SK-N-SH (cell line): ENCODE measurements around the gene SPINT4. TPM values are rescaled to one million over a fixed set of nuclear protein-coding genes. Genes with fewer than 3 reads are reported as not detected.
"Not testable (repeated sequence)": the region's sequence is repeated elsewhere in the genome, so short reads cannot be mapped to it uniquely, and the experiment has no call there.

ENCODE experiments used
- CTCF ChIA-PET: fragments of 300-600, 350-600 bp; formaldehyde crosslinking; extraction: SDS; loops from one replicate; lab custom pipeline; 2021; lab: Yijun Ruan, JAX
- POLR2A ChIA-PET: fragments of 350-600 bp; sonication (Branson Sonifier 250); formaldehyde crosslinking; extraction: SDS; loops from one replicate; lab custom pipeline; 2020; ENCODE audit warnings: antibody characterized with exemption, inconsistent platforms; lab: Yijun Ruan, JAX
- DNase-seq: peaks from one replicate; pipeline ENCODE4 v3.0.0; 2012
- H2AFZ ChIP-seq: fragments of 200-600 bp; sonication (generic); 2 replicates; pipeline ENCODE4 v1.8.1; 2016; ENCODE audit warnings: antibody characterized with exemption, mild to moderate bottlenecking, low read depth
- H3F3A ChIP-seq: fragments of 200-600 bp; sonication (generic); replicated peaks from 2 replicates; pipeline ENCODE3; 2016; ENCODE audit warnings: antibody characterized with exemption, mild to moderate bottlenecking; ENCODE audit not compliant: insufficient read depth
- H3K27ac ChIP-seq, 2 experiments: fragments of 200-500 bp in 1 of 2; fragments of 200-600 bp in 1 of 2; sonication (Bioruptor generic) in 1 of 2; sonication (generic), shearing (Covaris generic) in 1 of 2; 2 replicates each; pipeline versions ENCODE4 v1.5.1 to v1.6.1; 2014 to 2016; ENCODE audit warnings: low read depth in 2 of 2, inconsistent platforms in 1 of 2, low read length in 1 of 2, mild to moderate bottlenecking in 1 of 2, mixed read lengths in 1 of 2
- H3K27me3 ChIP-seq: fragments of 200-600 bp; sonication (generic), shearing (Covaris generic); 2 replicates; pipeline ENCODE4 v1.6.1; 2016; ENCODE audit warnings: mixed run types; ENCODE audit not compliant: insufficient read depth
- H3K36me3 ChIP-seq, 2 experiments: fragments of 200-500 bp in 1 of 2; fragments of 200-600 bp in 1 of 2; sonication (Bioruptor generic) in 1 of 2; sonication (generic) in 1 of 2; replicated peaks in 1 of 2; 2 replicates each; pipeline versions ENCODE3 to v1.5.1; 2014 to 2016; ENCODE audit warnings: low read length in 1 of 2, mild to moderate bottlenecking in 1 of 2; ENCODE audit not compliant: insufficient read depth in 2 of 2, control insufficient read depth in 1 of 2
- H3K4me1 ChIP-seq, 2 experiments: fragments of 200-500 bp in 1 of 2; fragments of 200-600 bp in 1 of 2; sonication (Bioruptor generic) in 1 of 2; sonication (generic), shearing (Covaris generic) in 1 of 2; 2 replicates each; pipeline versions ENCODE4 v1.5.1 to v1.6.1; 2014 to 2016; ENCODE audit warnings: low read depth in 1 of 2, low read length in 1 of 2, mixed run types in 1 of 2; ENCODE audit not compliant: insufficient read depth in 2 of 2, control insufficient read depth in 1 of 2
- H3K4me2 ChIP-seq: fragments of 200-600 bp; sonication (generic), shearing (Covaris generic); 2 replicates; pipeline ENCODE4 v1.6.1; 2017; ENCODE audit warnings: mixed run types
- H3K4me3 ChIP-seq, 2 experiments: fragments of 200-500 bp in 1 of 2; fragments of 200-600 bp in 1 of 2; sonication (Bioruptor generic) in 1 of 2; sonication (generic), shearing (Covaris generic) in 1 of 2; 2 replicates each; pipeline versions ENCODE4 v1.5.1 to v1.8.1; 2014 to 2016; ENCODE audit warnings: low read depth in 2 of 2, inconsistent platforms in 1 of 2, low read length in 1 of 2, mild to moderate bottlenecking in 1 of 2, mixed read lengths in 1 of 2, moderate library complexity in 1 of 2
- H3K79me2 ChIP-seq: fragments of 200-600 bp; sonication (generic); 2 replicates; pipeline ENCODE4 v1.8.1; 2017; ENCODE audit warnings: mild to moderate bottlenecking; ENCODE audit not compliant: insufficient read depth
- H3K9ac ChIP-seq: fragments of 200-600 bp; sonication (generic); 2 replicates; pipeline ENCODE4 v1.6.1; 2017; ENCODE audit warnings: mixed run types
- H3K9me2 ChIP-seq: fragments of 200-600 bp; sonication (generic); 2 replicates; pipeline ENCODE4 v1.6.1; 2017; ENCODE audit warnings: mixed run types
- H3K9me3 ChIP-seq: fragments of 200-600 bp; sonication (generic); 2 replicates; pipeline ENCODE4 v1.6.1; 2017; ENCODE audit warnings: mixed run types, mild to moderate bottlenecking, moderate library complexity
- H4K20me1 ChIP-seq: fragments of 200-600 bp; sonication (generic); 2 replicates; pipeline ENCODE4 v1.6.1; 2017; ENCODE audit warnings: mild to moderate bottlenecking, mixed run types; ENCODE audit not compliant: insufficient read depth
- CTCF ChIP-seq: fragments of 200-600 bp; sonication (generic); IDR thresholded peaks from 2 replicates; pipeline ENCODE4 v1.6.1; 2017; ENCODE audit warnings: antibody characterized with exemption, mild to moderate bottlenecking, moderate library complexity
- JUND ChIP-seq: IDR thresholded peaks from 2 replicates; pipeline ENCODE4 v1.4.0; 2012
- NRF1 ChIP-seq: IDR thresholded peaks from 2 replicates; pipeline ENCODE4 v1.6.1; 2012; ENCODE audit warnings: low read depth, mild to moderate bottlenecking, low read length
- USF1 ChIP-seq: IDR thresholded peaks from 2 replicates; pipeline ENCODE4 v1.4.0; 2012; ENCODE audit warnings: low read depth, borderline replicate concordance
- WGBS: methylation state at CpG from one replicate; pipeline ENCODE4 v1.1.6; 2017; ENCODE audit warnings: low lambda C conversion rate; 5-methylcytosine and 5-hydroxymethylcytosine counted together
- polyA plus RNA-seq, 3 experiments: library from polyadenylated mRNA; depleted of rRNA; stranded (reverse); fragments of >200 nt; gene quantifications; 2 replicates each; pipeline ENCODE4 v1.2.3, GENCODE V29; 2012
- TF ChIP-seq, protein P1 (sequence below): IDR thresholded peaks from 2 replicates; pipeline ENCODE4 v1.4.0; 2012; ENCODE audit warnings: low read depth, borderline replicate concordance

The SPINT4 gene
- polyA plus RNA-seq, 1 of the 3 experiments (the other 2 are of a cell fraction): not detected

GRCh38 chr20:45679650-45680049 is 42.5 kb upstream of the SPINT4 start (continued):
- TF ChIP-seq, protein P1, sequence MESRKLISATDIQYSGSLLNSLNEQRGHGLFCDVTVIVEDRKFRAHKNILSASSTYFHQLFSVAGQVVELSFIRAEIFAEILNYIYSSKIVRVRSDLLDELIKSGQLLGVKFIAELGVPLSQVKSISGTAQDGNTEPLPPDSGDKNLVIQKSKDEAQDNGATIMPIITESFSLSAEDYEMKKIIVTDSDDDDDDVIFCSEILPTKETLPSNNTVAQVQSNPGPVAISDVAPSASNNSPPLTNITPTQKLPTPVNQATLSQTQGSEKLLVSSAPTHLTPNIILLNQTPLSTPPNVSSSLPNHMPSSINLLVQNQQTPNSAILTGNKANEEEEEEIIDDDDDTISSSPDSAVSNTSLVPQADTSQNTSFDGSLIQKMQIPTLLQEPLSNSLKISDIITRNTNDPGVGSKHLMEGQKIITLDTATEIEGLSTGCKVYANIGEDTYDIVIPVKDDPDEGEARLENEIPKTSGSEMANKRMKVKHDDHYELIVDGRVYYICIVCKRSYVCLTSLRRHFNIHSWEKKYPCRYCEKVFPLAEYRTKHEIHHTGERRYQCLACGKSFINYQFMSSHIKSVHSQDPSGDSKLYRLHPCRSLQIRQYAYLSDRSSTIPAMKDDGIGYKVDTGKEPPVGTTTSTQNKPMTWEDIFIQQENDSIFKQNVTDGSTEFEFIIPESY: no peak
- TF ChIP-seq NRF1 (no peak), USF1 (no peak), JUND (no peak)
- TF ChIP-seq, all 33 proteins: peak for 0

DNA sequence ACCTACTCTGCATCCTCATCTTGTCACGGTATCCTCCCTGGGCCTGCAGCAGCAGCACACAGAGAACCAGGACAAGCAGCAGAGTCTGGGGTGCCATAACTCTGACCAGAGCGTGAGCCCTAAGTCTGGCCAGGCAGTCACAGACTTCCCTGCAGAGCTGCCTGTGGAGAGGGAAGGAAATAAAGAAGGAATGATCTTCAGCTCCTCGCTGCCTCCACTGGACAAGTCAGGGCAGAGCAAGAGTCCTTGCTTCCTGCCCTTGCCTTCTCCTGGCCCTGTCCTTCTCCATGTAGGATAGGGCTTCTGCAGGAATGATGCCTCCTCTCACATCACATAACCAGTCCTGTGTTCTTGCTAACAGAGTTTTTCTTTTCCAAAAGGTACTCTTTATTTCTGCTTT is 36.3 kb upstream of the SPINT4 start:
- Histone ChIP-seq H3K9me3 (no peaks in the 10 kb centered on the region), H3K27ac (no peak overlapping the region), H3K79me2 (no peaks in the 10 kb centered on the region), H3K9ac (no peak overlapping the region), H3K36me3 (no peaks in the 10 kb centered on the region), H3K9me2 (no peaks in the 10 kb centered on the region), H3K4me3 (no peak overlapping the region), H3K4me1 (no peaks in the 10 kb centered on the region), H3F3A (no peaks in the 10 kb centered on the region), H4K20me1 (no peaks in the 10 kb centered on the region), H2AFZ (no peak overlapping the region), H3K27me3 (no peaks in the 10 kb centered on the region), H3K4me2 (no peak overlapping the region)
- ChIA-PET CTCF (no interaction called here), POLR2A (no interaction called here)
- no peak for TF ChIP-seq CTCF
- no peak for DNase-seq
- 6% methylated on average over 3 of the region's 3 CpGs for WGBS

DNA sequence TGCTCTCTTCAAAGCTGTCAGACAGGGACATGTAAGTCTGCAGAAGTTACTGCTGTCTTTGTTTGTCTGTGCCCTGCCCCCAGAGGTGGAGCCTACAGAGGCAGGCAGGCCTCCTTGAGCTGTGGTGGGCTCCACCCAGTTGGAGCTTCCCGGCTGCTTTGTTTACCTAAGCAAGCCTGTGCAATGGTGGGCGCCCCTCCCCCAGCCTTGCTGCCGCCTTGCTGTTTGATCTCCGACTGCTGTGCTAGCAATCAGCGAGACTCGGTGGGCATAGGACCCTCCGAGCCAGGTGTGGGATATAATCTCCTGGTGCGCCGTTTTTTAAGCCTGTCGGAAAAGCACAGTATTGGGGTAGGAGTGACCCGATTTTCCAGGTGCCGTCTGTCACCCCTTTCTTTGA is 28.8 kb upstream of the SPINT4 start:
- H3K27ac ChIP-seq, CTCF ChIA-PET, H3K36me3 ChIP-seq, H3K4me1 ChIP-seq, H3K9me2 ChIP-seq, H3K9me3 ChIP-seq, POLR2A ChIA-PET, H3F3A ChIP-seq, H3K79me2 ChIP-seq, DNase-seq, H3K27me3 ChIP-seq, H4K20me1 ChIP-seq, H2AFZ ChIP-seq, H3K4me3 ChIP-seq, H3K4me2 ChIP-seq, H3K9ac ChIP-seq: not testable (repeated sequence)
- WGBS: 23% methylated on average over 9 of the region's 12 CpGs
